SK-N-SH (cell line): ENCODE data around the gene MYO9B.

Experiments used
- FOXM1 ChIP-seq: IDR thresholded peaks from 2 replicates; pipeline ENCODE4 v1.4.0; 2012; ENCODE audit warnings: low read depth, mild to moderate bottlenecking
- GABPA ChIP-seq: IDR thresholded peaks from 2 replicates; pipeline ENCODE4 v1.4.0; 2012; ENCODE audit warnings: low read depth, mild to moderate bottlenecking
- GATA2 ChIP-seq: sonication (generic); formaldehyde crosslinking; IDR thresholded peaks from 2 replicates; pipeline ENCODE4 v1.5.0; 2020; ENCODE audit warnings: mild to moderate bottlenecking, missing genetic modification reagents
- JUND ChIP-seq: IDR thresholded peaks from 2 replicates; pipeline ENCODE4 v1.4.0; 2012
- NFIC ChIP-seq: IDR thresholded peaks from 2 replicates; pipeline ENCODE4 v1.4.0; 2012; ENCODE audit warnings: borderline replicate concordance
- RAD21 ChIP-seq: IDR thresholded peaks from 2 replicates; pipeline ENCODE4 v1.6.1; 2012; ENCODE audit warnings: mild to moderate bottlenecking, low read length
- TAF1 ChIP-seq: IDR thresholded peaks from 2 replicates; pipeline ENCODE4 v1.6.1; 2012; ENCODE audit warnings: low read depth, mild to moderate bottlenecking, low read length, moderate library complexity, borderline replicate concordance
- TCF12 ChIP-seq: IDR thresholded peaks from 2 replicates; pipeline ENCODE4 v1.4.0; 2012
- ZBTB33 ChIP-seq: IDR thresholded peaks from 2 replicates; pipeline ENCODE4 v1.4.0; 2012; ENCODE audit warnings: low read depth, borderline replicate concordance
- TF ChIP-seq, protein P1 (sequence below): fragments of 200-600 bp; sonication (generic); IDR thresholded peaks from 2 replicates; pipeline ENCODE4 v1.6.1; 2017; ENCODE audit warnings: antibody characterized with exemption, mild to moderate bottlenecking, moderate library complexity

DNA sequence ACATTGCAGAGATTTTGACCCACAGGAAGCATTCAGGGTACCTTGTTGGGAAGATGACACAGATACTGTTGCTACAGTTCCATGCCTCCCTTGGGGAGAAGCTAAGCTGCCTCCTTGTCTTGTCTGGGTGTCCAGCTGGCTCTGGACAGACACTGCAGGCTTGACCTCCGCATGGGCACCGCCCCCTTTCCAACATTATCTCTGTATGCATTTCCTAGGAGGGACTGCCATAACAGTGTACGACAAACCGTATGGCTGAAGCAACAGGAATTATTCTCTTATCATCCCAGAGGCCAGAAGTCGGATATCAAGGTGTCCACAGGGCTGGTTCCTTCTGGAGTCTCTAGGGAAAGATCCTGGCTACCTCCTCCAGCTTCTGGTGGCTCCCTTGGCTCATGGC is 72.6 kb downstream of the MYO9B start:
- TF ChIP-seq, protein P1, sequence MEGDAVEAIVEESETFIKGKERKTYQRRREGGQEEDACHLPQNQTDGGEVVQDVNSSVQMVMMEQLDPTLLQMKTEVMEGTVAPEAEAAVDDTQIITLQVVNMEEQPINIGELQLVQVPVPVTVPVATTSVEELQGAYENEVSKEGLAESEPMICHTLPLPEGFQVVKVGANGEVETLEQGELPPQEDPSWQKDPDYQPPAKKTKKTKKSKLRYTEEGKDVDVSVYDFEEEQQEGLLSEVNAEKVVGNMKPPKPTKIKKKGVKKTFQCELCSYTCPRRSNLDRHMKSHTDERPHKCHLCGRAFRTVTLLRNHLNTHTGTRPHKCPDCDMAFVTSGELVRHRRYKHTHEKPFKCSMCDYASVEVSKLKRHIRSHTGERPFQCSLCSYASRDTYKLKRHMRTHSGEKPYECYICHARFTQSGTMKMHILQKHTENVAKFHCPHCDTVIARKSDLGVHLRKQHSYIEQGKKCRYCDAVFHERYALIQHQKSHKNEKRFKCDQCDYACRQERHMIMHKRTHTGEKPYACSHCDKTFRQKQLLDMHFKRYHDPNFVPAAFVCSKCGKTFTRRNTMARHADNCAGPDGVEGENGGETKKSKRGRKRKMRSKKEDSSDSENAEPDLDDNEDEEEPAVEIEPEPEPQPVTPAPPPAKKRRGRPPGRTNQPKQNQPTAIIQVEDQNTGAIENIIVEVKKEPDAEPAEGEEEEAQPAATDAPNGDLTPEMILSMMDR: no peak
- TF ChIP-seq NFIC (no peak), JUND (no peak), GATA2 (CRISPR knock-in tag) (no peak), TAF1 (no peak), TCF12 (no peak), GABPA (no peak), RAD21 (no peak), ZBTB33 (no peak), FOXM1 (no peak)
